Stimulated activated CD8-positive, alpha-beta memory T cell treated with anti-CD3 and anti-CD28 coated beads, Interleukin-7, amount 100 ng/mL, for 1 hour (primary cell): Measurements from ENCODE around the gene TMSB4X.
"Not testable (repeated sequence)": the region's sequence is repeated elsewhere in the genome, so short reads cannot be mapped to it uniquely, and the experiment has no call there.

Experiments
- DNase-seq, 2 donors: peaks; one replicate each; pipeline ENCODE4 v3.0.0-alpha.2; 2020; ENCODE audit warnings: low read depth in 2 of 2

The TMSB4X gene

GRCh38 chrX:12975991-12976558 lies 1.2 kb downstream of the TMSB4X start:
- DNase-seq: no peak

GRCh38 chrX:12976819-12977732 lies 2.2 kb downstream of the TMSB4X start:
- not testable (repeated sequence) for DNase-seq

GRCh38 chrX:12977761-12978204 lies 2.9 kb downstream of the TMSB4X start:
- no peak for DNase-seq

- no peak for DNase-seq
Measured at GRCh38 chrX:12978205-12979025, 3.5 kb downstream of the TMSB4X start.

GRCh38 chrX:12979026-12979607 lies 4.2 kb downstream of the TMSB4X start:
- DNase-seq: no peak

- DNase-seq: no peak
Measured at GRCh38 chrX:12979616-12980015, 4.7 kb downstream of the TMSB4X start.

- not testable (repeated sequence) for DNase-seq
Measured at GRCh38 chrX:12980039-12980438, 5.1 kb downstream of the TMSB4X start.

GRCh38 chrX:12981880-12982279 lies 7.0 kb downstream of the TMSB4X start:
- no peak for DNase-seq

GRCh38 chrX:12984603-12985319 lies 9.9 kb downstream of the TMSB4X start:
- DNase-seq: no peak

- DNase-seq: no peak
Measured at GRCh38 chrX:12985331-12985730, 10.4 kb downstream of the TMSB4X start.

- DNase-seq: no peak
Measured at GRCh38 chrX:12986164-12986779, 11.4 kb downstream of the TMSB4X start.

GRCh38 chrX:12986886-12987285 lies 12.0 kb downstream of the TMSB4X start:
- DNase-seq: no peak

- no peak for DNase-seq
Measured at GRCh38 chrX:12987340-12987739, 12.4 kb downstream of the TMSB4X start.

GRCh38 chrX:12987900-12988594 lies 13.1 kb downstream of the TMSB4X start:
- no peak for DNase-seq

GRCh38 chrX:12988797-12989196 lies 13.9 kb downstream of the TMSB4X start:
- DNase-seq: no peak

GRCh38 chrX:12989461-12989860 lies 14.6 kb downstream of the TMSB4X start:
- DNase-seq: no peak

GRCh38 chrX:12991575-12991974 lies 16.7 kb downstream of the TMSB4X start:
- no peak for DNase-seq

GRCh38 chrX:12992544-12993118 lies 17.7 kb downstream of the TMSB4X start:
- DNase-seq: no peak

GRCh38 chrX:12993826-12994225 lies 18.9 kb downstream of the TMSB4X start:
- no peak for DNase-seq

- DNase-seq: no peak
Measured at GRCh38 chrX:12994321-12994720, 19.4 kb downstream of the TMSB4X start.
